Jurkat, Clone E6-1 (cell line): Measurements from ENCODE around the gene RRP8.

ENCODE experiments used
- DNase-seq: peaks from one replicate; pipeline ENCODE4 v3.0.0-alpha.2; 2011; ENCODE audit warnings: low read depth, low spot score
- H3K4me3 ChIP-seq: 2 replicates; pipeline ENCODE4 v1.5.1; 2011; ENCODE audit warnings: mild to moderate bottlenecking, low read length, control low read depth, moderate library complexity

The RRP8 gene

DNA sequence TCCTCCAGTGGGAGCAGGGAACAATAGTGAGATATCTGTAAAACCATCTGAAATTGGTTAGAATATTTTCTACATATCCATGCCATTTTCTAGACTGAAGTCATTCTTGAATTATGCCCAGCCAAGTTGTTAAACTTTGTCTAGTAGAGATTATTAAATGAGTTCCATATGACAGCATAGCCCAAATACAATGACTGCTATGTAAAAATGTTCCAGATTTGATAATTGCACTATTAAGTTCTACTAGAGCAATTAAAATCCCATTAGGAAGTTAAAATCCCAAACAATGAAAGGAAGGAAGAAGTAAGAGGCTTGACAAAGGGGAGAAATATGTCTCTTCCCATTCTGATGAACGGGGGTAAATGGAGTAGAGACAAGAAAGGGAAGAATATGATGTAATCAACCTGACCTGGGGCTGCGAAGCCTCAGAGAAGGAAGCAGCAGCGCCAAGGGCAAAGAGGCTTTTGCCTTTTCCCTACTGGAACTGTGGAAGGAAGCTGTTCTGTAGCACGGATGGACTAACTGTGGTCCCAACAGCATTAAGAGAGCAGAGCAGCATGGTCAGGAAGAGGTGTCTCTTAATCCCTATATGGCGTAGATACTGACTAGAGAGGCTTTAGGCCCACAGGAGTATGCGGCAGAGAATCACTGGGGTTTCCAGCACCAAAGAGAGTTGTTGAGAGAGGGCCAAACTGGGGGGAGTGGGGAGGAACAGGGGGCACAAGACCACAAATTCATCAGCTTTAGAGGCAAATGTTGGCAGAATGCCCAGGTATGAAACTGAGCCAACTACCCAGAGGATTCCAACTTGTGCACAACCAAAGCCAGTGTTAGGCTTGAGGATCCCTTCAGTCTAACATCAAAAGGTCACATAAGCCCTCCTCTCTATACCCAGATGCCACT is 26.7 kb downstream of the RRP8 start:
- H3K4me3 ChIP-seq, result no peak overlapping the region
- DNase-seq, result peak; percentile 25

GRCh38 chr11:6574816-6575715 is 28.4 kb downstream of the RRP8 start:
- DNase-seq, result no peak
- no peak overlapping the region for H3K4me3 ChIP-seq

DNA sequence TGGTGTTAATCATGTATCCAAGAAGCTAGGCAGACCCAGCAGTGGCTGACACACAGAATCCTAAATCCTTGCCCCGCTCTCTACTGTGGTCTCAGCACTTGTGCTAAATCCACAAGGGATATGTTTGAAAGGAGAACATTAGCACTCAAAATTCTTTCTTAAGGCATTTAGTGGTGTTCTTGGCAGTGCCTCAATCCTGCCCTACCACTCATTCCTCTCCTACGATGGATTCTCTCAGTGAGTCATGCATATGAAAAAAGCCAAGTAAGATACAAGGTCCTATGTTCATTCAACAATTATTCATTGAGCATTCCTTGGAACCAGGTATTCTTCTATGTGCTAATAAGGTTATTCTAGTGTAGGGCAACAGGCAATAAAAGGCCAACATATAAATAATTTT is 31.2 kb downstream of the RRP8 start:
- no peak for DNase-seq
- H3K4me3 ChIP-seq, result no peak overlapping the region

- DNase-seq, result no peak
- H3K4me3 ChIP-seq, result no peak overlapping the region
Measured at GRCh38 chr11:6571434-6572008, 31.9 kb downstream of the RRP8 start.

DNA sequence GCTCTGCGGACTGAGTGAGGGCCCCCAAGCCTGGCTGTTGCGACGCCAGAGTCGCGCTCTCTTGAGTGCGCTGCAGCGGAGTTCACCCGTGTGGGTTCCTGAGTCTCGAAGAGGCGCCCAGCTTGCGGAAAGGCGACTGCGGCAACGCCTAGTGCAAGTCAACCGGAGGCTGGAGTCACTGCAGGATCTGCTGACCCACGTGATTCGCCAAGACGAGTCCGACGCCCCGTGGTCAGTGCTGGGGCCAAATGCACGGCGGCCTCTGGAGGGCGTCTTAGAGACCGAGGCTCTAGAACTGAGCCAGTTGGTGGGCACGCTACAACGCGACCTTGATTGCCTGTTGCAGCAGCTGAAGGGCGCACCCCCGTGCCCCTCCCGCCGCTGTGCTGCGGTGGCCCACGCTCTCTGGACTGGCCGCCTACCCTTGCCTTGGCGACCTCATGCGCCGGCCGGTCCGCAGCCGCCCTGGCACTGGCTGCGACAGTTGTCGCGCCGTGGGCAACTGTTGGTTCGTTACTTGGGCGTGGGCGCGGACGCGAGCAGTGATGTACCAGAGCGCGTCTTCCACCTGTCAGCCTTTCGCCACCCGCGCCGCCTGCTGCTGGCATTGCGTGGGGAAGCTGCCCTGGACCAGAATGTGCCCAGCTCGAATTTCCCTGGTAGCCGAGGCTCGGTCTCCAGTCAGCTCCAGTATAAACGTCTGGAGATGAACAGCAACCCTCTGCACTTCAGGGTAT is 32.6 kb downstream of the RRP8 start:
- DNase-seq, result no peak
- H3K4me3 ChIP-seq, result no peak overlapping the region

DNA sequence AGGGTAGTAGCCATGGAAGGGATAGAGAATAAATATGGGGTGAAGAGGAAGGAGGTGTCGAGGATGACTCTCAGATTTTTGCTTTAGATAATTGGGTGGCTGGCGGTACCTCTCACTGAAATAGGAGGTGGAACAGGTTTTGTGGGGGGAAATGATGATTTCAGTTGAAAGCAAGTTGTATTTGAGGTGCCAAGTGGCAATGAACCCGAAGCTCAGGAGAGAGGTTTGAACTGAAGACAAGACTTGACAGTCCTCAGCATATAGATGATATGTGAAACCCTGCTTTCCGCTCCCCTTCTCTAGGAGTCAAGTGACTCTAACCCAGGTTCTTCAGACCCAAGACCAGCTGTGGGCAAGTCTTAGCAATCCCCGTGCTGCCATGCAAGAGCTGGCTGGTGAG is 33.7 kb downstream of the RRP8 start:
- no peak for DNase-seq
- H3K4me3 ChIP-seq, result no peak overlapping the region

GRCh38 chr11:6568191-6568918 is 35.1 kb downstream of the RRP8 start:
- no peak overlapping the region for H3K4me3 ChIP-seq
- DNase-seq, result no peak

- no peak for DNase-seq
- H3K4me3 ChIP-seq, result no peak overlapping the region
Measured at GRCh38 chr11:6567371-6567745, 36.1 kb downstream of the RRP8 start.

- DNase-seq, result no peak
- H3K4me3 ChIP-seq, result no peak overlapping the region
Measured at GRCh38 chr11:6566704-6567370, 36.6 kb downstream of the RRP8 start.

GRCh38 chr11:6565988-6566703 is 37.3 kb downstream of the RRP8 start:
- no peak for DNase-seq
- H3K4me3 ChIP-seq, result no peak overlapping the region

DNA sequence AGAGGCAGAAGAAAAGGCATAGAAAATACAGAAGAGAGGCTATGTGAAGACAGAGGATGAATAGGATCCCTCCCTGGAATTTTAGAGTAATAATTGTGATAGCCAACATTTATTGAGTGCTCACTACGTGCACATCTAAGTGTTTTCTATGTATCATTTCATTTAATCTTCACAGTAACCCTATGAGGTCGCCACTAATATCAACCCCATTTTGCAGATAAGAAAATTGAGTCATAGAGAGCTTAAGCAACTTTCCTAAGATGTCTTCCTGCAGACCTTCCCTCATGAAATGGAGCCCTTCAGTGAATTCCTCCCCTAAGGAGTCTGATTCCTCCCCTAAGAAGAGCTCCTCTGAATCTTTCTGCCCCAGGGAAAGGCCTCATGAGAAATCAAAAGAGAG is 38.1 kb downstream of the RRP8 start:
- no peak for DNase-seq

GRCh38 chr11:6563667-6564066 is 39.7 kb downstream of the RRP8 start:
- no peak for DNase-seq
- no peak overlapping the region for H3K4me3 ChIP-seq

More for the DNA sequence above, 38.1 kb downstream of the RRP8 start:
- H3K4me3 ChIP-seq, result no peak overlapping the region

GRCh38 chr11:6563121-6563619 is 40.2 kb downstream of the RRP8 start:
- DNase-seq, result no peak
- no peak overlapping the region for H3K4me3 ChIP-seq

- H3K4me3 ChIP-seq, result no peak overlapping the region
- no peak for DNase-seq
Measured at GRCh38 chr11:6561288-6561687, 42.1 kb downstream of the RRP8 start.

GRCh38 chr11:6559369-6559768 is 44.0 kb downstream of the RRP8 start:
- no peak overlapping the region for H3K4me3 ChIP-seq
- no peak for DNase-seq

- H3K4me3 ChIP-seq, result no peak overlapping the region
- no peak for DNase-seq
Measured at GRCh38 chr11:6557761-6558674, 45.4 kb downstream of the RRP8 start.
